ENCODE data around the gene COA7.

The COA7 gene

DNA sequence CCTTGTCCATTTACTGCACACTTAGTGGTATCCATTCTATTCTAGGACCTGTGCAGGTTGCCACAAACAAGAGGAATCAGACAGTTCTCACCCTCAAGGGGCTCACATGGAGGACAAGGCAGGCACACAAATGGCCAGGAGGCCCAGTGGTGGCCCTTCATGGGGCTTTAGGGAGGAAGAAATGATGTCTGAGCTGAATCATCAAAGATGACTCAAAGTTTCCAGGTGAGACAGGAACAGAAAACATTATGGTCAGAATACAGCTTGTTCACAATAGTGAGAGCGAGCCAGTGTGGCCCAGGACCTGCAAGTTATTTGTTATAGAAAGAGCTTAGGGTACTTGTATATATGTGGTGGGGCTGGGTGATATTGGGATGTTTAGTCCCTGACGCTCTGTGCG, 38.8 kb downstream of the COA7 start:
- no peak overlapping the region for H3K4me3 ChIP-seq (ENCODE audit: low read depth, low read length)
- TF ChIP-seq, protein P1, sequence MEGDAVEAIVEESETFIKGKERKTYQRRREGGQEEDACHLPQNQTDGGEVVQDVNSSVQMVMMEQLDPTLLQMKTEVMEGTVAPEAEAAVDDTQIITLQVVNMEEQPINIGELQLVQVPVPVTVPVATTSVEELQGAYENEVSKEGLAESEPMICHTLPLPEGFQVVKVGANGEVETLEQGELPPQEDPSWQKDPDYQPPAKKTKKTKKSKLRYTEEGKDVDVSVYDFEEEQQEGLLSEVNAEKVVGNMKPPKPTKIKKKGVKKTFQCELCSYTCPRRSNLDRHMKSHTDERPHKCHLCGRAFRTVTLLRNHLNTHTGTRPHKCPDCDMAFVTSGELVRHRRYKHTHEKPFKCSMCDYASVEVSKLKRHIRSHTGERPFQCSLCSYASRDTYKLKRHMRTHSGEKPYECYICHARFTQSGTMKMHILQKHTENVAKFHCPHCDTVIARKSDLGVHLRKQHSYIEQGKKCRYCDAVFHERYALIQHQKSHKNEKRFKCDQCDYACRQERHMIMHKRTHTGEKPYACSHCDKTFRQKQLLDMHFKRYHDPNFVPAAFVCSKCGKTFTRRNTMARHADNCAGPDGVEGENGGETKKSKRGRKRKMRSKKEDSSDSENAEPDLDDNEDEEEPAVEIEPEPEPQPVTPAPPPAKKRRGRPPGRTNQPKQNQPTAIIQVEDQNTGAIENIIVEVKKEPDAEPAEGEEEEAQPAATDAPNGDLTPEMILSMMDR (IDR thresholded peaks at IDR 0.05; ENCODE audit: low read depth, low read length), result no peak

DNA sequence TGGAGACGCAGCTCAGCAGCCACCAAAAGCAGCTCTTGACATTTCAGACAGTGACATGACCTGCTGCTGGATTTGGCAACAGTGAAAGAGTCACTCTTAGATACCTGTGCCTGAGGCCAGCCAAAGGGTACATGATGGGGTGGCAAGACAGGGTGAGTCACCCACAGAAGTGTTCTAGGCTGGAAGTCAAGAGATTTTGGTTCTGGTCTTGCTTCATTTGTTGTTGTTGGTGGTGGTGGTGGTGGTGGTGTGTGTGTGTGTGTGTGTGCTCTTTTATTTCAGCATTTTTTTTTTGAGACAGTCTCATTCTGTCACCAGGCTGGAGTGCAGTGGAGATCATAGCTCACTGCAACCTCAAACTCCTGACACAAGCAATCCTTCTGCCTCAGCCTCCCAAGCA, 39.4 kb downstream of the COA7 start:
- no peak overlapping the region for H3K4me3 ChIP-seq (ENCODE audit: low read depth, low read length)
- TF ChIP-seq, protein P1 (IDR thresholded peaks at IDR 0.05; ENCODE audit: low read depth, low read length), result no peak

DNA sequence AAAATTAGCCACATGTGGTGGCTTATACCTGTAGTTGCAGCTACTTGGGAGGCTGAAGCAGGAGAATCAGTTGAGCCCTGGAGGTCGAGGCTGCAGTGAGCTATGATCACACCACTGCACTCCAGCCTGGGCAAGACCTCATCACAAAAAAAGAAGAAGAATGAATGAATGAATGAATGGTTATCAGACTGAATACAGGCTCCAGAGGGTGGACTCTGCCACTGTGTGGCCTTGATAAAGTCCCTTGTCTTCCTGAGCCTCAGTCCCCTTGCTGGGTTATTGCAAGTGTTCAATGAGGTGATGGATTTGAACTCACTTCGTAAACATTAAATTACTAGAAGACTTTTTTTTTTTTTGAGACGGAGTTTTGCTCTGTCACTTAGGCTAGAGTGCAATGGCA, 40.4 kb downstream of the COA7 start:
- no peak overlapping the region for H3K4me3 ChIP-seq (ENCODE audit: low read depth, low read length)
- TF ChIP-seq, protein P1 (IDR thresholded peaks at IDR 0.05; ENCODE audit: low read depth, low read length), result no peak

DNA sequence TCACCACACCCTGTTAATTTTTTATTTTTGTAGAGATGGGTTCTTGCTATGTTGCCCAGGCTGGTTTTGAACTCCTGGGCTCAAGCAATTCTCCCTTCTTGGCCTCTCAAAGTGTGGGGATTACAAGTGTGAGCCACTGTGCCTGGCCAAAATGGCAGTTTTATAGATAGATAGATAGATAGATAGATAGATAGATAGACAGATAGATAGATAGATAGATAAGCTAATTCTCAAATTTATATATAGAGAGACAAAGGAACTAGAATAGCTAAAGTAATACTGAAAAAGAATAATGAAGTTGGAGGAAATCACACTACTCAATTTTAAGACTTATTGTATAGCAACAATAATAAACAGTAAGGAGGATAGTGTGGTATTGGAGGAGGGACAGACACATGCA, 44.1 kb downstream of the COA7 start:
- no peak overlapping the region for H3K4me3 ChIP-seq (ENCODE audit: low read depth, low read length)
- TF ChIP-seq, protein P1 (IDR thresholded peaks at IDR 0.05; ENCODE audit: low read depth, low read length), result no peak

DNA sequence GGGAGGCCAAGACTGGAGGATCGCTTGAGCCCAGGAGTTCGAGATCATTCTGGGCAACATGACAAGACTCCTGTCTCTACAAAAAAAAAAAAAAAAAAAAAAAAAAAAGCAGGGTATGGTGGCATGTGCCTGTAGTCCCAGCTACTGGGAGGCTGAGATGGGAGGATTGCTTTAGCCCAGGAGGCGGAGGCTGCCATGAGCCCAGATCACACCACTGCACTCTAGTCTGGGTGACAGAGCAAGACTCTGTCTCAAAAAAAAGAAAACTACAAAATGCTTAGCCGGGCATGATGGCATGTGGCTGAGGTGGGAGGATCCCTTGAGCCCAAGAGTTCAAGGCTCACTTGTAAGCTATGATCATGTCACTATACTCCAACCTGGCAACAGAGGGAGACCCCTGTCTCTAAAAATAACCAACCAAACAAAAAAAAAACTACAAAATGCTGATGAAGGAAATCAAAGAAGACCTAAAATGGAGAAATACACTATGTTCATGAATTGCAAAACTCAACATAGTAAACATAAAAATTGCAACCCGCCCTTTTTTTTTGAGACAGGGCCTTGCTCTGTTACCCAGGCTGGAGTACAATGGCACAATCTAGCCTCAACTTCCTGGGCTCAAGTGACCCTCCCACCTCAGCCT, 44.8 kb downstream of the COA7 start:
- TF ChIP-seq, protein P1 (IDR thresholded peaks at IDR 0.05; ENCODE audit: low read depth, low read length), result no peak
- no peak overlapping the region for H3K4me3 ChIP-seq (ENCODE audit: low read depth, low read length)

DNA sequence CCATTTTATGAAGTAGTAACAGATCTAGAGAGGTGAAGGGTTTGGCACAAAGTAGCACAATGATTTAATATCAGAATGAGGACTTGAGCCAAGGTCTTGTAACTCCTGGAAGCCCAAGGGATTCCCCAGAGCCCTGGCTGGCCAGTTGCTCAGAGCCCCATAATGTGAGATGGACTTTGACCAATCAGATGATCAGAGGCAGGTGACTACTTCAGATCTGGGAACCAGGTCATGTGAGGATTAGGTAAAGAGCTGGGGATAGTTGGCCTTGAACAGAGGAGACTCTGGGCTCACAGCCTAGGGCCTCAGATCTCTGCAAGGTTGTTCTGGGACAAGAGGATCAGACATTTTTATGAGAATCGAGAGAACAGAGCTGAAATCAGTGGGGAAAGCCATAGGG, 46.2 kb downstream of the COA7 start:
- no peak overlapping the region for H3K4me3 ChIP-seq (ENCODE audit: low read depth, low read length)
- TF ChIP-seq, protein P1 (IDR thresholded peaks at IDR 0.05; ENCODE audit: low read depth, low read length), result no peak

DNA sequence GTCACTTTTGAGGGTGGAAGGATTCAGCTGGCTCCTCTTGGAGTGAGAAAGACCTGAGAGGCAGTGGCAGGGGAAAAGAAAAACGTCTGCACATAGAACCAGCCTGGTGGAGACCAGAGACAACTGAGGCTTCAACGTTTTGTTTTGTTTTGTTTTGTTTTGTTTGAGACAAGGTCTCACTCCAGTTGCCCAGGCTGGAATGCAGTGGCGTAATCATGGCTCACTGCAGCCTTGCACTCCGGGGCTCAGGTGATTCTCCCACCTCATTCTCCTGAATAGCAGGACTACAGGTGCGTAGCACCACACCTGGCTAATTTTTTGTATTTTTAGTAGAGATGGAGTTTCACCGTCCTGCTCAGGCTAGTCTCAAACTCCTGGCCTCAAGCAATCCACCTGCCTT, 52.9 kb downstream of the COA7 start:
- TF ChIP-seq, protein P1 (IDR thresholded peaks at IDR 0.05; ENCODE audit: low read depth, low read length), result no peak
- H3K4me3 ChIP-seq (ENCODE audit: low read depth, low read length), result no peak overlapping the region

Data from WI38 (cell line).